ENCODE results near the gene SLC9A9. TPM values are rescaled to one million over a fixed set of nuclear protein-coding genes. Genes with fewer than 3 reads are reported as not detected.

The SLC9A9 gene
- total RNA-seq, 3 donors from 2014 or later, result 6.2 to 17.3 (median 7.8) TPM

DNA sequence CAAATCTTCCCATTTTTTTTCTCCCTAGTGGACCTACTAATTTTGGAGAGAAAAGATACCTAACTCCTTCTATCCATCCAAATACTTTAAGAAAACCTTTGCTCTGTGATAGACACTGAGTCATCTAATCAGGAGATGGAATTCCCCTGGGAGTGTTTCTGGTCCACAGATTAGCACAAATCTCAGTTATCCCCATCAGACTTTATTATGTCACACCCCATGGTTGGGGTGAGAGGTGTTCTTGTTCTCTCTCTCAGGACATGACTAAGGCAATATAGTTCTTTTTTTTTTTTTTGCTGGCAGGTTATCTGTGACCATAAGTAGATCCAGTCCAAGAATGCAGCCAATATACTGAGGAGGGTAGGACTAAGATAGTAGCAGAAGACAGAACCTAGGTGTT, 15.8 kb downstream of the SLC9A9 start:
- no peak overlapping the region for H3K27ac ChIP-seq
- intact Hi-C loops (cut with DNase I; ENCODE audit: low total_unique reads), result no loop called here
- no peaks in the 10 kb centered on the region for H3K4me1 ChIP-seq
- no peaks in the 10 kb centered on the region for H3K36me3 ChIP-seq
- no peak overlapping the region for H3K4me3 ChIP-seq
- no peaks in the 10 kb centered on the region for H3K27me3 ChIP-seq
- DNase-seq (ENCODE audit: low spot score in 2 of 2), result no peak
- no peaks in the 10 kb centered on the region for H3K9me3 ChIP-seq
- TF ChIP-seq POLR2AphosphoS5 (IDR thresholded peaks at IDR 0.05) (no peak), POLR2A (IDR thresholded peaks at IDR 0.05) (no peak)
- TF ChIP-seq, protein P1, sequence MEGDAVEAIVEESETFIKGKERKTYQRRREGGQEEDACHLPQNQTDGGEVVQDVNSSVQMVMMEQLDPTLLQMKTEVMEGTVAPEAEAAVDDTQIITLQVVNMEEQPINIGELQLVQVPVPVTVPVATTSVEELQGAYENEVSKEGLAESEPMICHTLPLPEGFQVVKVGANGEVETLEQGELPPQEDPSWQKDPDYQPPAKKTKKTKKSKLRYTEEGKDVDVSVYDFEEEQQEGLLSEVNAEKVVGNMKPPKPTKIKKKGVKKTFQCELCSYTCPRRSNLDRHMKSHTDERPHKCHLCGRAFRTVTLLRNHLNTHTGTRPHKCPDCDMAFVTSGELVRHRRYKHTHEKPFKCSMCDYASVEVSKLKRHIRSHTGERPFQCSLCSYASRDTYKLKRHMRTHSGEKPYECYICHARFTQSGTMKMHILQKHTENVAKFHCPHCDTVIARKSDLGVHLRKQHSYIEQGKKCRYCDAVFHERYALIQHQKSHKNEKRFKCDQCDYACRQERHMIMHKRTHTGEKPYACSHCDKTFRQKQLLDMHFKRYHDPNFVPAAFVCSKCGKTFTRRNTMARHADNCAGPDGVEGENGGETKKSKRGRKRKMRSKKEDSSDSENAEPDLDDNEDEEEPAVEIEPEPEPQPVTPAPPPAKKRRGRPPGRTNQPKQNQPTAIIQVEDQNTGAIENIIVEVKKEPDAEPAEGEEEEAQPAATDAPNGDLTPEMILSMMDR (IDR thresholded peaks at IDR 0.05), result no peak

DNA sequence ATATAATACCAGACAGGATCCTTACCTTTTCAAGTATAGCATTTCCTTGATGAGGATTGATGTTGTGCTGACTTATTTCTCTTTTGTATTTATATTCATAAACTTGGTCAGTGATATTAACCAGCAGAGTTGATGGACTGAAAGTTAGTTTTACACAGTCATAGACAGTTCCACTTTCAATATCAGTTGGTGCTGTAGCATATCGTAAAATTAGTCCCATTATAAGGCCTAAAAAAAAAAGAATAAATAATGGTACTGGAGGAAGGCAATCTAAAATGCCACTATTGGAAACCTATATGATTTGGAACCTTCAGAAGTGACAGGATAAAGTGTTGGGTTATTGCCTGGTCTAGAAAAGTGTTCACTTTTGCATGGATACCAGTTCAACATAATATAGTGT, 16.3 kb downstream of the SLC9A9 start:
- no peak overlapping the region for H3K27ac ChIP-seq
- intact Hi-C loops (cut with DNase I; ENCODE audit: low total_unique reads), result no loop called here
- H3K27me3 ChIP-seq, result no peaks in the 10 kb centered on the region
- DNase-seq (ENCODE audit: low spot score in 2 of 2), result no peak
- H3K9me3 ChIP-seq, result no peaks in the 10 kb centered on the region
- no peak overlapping the region for H3K4me3 ChIP-seq
- H3K4me1 ChIP-seq, result no peaks in the 10 kb centered on the region
- H3K36me3 ChIP-seq, result no peaks in the 10 kb centered on the region
- no peak for TF ChIP-seq POLR2A (IDR thresholded peaks at IDR 0.05)
- TF ChIP-seq POLR2AphosphoS5 (IDR thresholded peaks at IDR 0.05), result no peak
- TF ChIP-seq, protein P1 (IDR thresholded peaks at IDR 0.05), result no peak

DNA sequence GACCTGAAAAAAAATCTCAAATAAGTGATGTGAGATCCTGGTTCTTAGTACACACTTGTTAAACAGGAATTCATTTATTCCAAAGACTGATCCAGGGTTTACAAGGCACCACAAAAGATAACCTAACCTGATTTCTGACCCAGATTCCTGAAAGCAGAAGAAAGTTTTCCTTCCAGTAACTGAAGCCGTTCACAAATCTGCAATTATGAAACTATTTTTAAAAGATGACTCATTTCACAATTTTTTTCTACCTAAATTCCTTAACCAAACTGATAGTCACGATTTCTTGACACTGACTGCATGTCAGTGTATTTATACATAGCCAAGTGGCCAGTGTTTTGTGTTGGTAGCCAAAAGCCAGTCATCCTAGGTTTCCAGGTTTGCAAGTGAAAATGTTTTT, 17.1 kb downstream of the SLC9A9 start:
- H3K36me3 ChIP-seq, result no peaks in the 10 kb centered on the region
- intact Hi-C loops (cut with DNase I; ENCODE audit: low total_unique reads), result no loop called here
- TF ChIP-seq, protein P1 (IDR thresholded peaks at IDR 0.05), result no peak
- TF ChIP-seq POLR2AphosphoS5 (IDR thresholded peaks at IDR 0.05), result no peak
- no peak for TF ChIP-seq POLR2A (IDR thresholded peaks at IDR 0.05)
- H3K4me3 ChIP-seq, result no peak overlapping the region
- H3K4me1 ChIP-seq, result no peaks in the 10 kb centered on the region
- no peak overlapping the region for H3K27ac ChIP-seq
- no peak for DNase-seq (ENCODE audit: low spot score in 2 of 2)
- no peaks in the 10 kb centered on the region for H3K9me3 ChIP-seq
- no peaks in the 10 kb centered on the region for H3K27me3 ChIP-seq

DNA sequence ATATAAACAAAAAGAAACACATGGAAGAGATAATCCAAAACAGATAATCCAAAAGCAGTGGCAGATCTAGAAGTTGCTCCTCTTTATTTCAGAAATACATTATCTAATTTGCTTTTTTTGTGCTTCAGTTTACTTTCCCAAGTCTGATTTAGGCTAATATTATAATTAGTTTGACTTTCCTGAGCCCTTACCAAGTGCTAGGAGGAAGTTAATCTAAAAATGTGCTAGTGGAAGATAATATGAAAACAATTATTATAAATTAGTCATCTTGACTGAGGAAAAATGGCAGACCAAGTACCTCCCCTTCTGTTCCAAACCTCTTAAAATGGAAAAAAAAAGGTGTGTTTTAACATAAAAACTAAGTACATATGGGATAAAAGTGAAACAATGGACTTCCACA, 17.5 kb downstream of the SLC9A9 start:
- Histone ChIP-seq H3K27me3 (no peaks in the 10 kb centered on the region), H3K27ac (no peak overlapping the region), H3K4me3 (no peak overlapping the region), H3K4me1 (no peaks in the 10 kb centered on the region), H3K36me3 (no peaks in the 10 kb centered on the region), H3K9me3 (no peaks in the 10 kb centered on the region)
- intact Hi-C loops (cut with DNase I; ENCODE audit: low total_unique reads), result no loop called here
- DNase-seq (ENCODE audit: low spot score in 2 of 2), result no peak
- TF ChIP-seq POLR2AphosphoS5 (IDR thresholded peaks at IDR 0.05) (no peak), POLR2A (IDR thresholded peaks at IDR 0.05) (no peak)
- TF ChIP-seq, protein P1 (IDR thresholded peaks at IDR 0.05), result no peak

DNA sequence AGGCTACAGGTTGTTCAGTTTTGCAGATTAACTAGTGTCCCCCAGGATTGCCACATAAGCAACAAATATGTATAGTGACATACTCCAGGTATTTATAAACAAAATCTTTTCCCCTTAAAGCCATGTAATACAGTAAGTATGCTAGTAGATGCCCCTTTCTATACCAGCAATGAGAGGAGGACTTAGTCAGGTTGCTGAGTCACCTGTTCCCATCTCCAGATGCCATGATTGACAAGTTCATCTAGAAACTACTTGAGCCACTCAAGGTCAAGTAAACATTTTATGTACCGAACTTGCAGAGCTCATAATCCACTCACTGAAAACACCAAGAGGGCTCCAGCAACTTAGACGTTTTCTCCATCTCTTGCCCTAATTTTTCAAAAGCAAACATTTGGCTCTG, 18.2 kb downstream of the SLC9A9 start:
- Histone ChIP-seq H3K4me3 (no peak overlapping the region), H3K27ac (no peak overlapping the region), H3K4me1 (no peaks in the 10 kb centered on the region), H3K9me3 (no peaks in the 10 kb centered on the region), H3K27me3 (no peaks in the 10 kb centered on the region), H3K36me3 (no peaks in the 10 kb centered on the region)
- intact Hi-C loops (cut with DNase I; ENCODE audit: low total_unique reads), result no loop called here
- no peak for TF ChIP-seq POLR2A (IDR thresholded peaks at IDR 0.05)
- no peak for TF ChIP-seq POLR2AphosphoS5 (IDR thresholded peaks at IDR 0.05)
- TF ChIP-seq, protein P1 (IDR thresholded peaks at IDR 0.05), result no peak
- DNase-seq (ENCODE audit: low spot score in 2 of 2), result no peak

Data from breast epithelium (tissue), 4 donors.